Stomach smooth muscle (tissue), 2 donors: Measurements from ENCODE around the gene MID2.
"Not testable (repeated sequence)": the region's sequence is repeated elsewhere in the genome, so short reads cannot be mapped to it uniquely, and the experiment has no call there.

ENCODE experiments used
- H3K27ac ChIP-seq: one replicate; pipeline ENCODE4 v1.7.0; 2013; ENCODE audit warnings: mild to moderate bottlenecking, low read length, inconsistent platforms
- H3K27me3 ChIP-seq, 2 donors: one replicate each; pipeline ENCODE4 v1.7.0; 2013; ENCODE audit warnings: low read length in 2 of 2; ENCODE audit not compliant: insufficient read depth in 2 of 2, control insufficient read depth in 1 of 2
- H3K36me3 ChIP-seq, 2 donors: one replicate each; pipeline ENCODE4 v1.7.0; 2013; ENCODE audit warnings: low read length in 2 of 2; ENCODE audit not compliant: control insufficient read depth in 2 of 2, insufficient read depth in 2 of 2
- H3K4me1 ChIP-seq: one replicate; pipeline ENCODE4 v1.7.0; 2013; ENCODE audit warnings: low read length; ENCODE audit not compliant: control insufficient read depth, insufficient read depth
- H3K4me3 ChIP-seq, 2 donors: one replicate each; pipeline ENCODE4 v1.7.0; 2013; ENCODE audit warnings: low read length in 2 of 2
- H3K9ac ChIP-seq, 2 donors: one replicate each; pipeline ENCODE4 v1.7.0; 2013; ENCODE audit warnings: low read length in 2 of 2, mild to moderate bottlenecking in 1 of 2
- H3K9me3 ChIP-seq, 2 donors: one replicate each; pipeline ENCODE4 v1.7.0; 2013; ENCODE audit warnings: low read length in 2 of 2; ENCODE audit not compliant: control insufficient read depth in 2 of 2
- donor health status: healthy.
- donor health status: Pancreatic carcinoma.

Gene MID2

GRCh38 chrX:107936434-107936730, 110.7 kb downstream of the MID2 start:
- peaks cover 0 to 23% of the 10 kb centered on the region in 2 donors for H3K27me3 ChIP-seq
- H3K9ac ChIP-seq: no peak overlapping the region
- no peak overlapping the region for H3K4me3 ChIP-seq
- no peaks in the 10 kb centered on the region for H3K36me3 ChIP-seq
- peaks cover 0 to 8% of the 10 kb centered on the region in 2 donors for H3K9me3 ChIP-seq
- no peak overlapping the region for H3K27ac ChIP-seq
- H3K4me1 ChIP-seq: peaks cover 3% of the 10 kb centered on the region

- peaks cover 3% of the 10 kb centered on the region for H3K4me1 ChIP-seq
- no peak overlapping the region for H3K9ac ChIP-seq
- H3K27me3 ChIP-seq: peaks cover 0 to 23% of the 10 kb centered on the region in 2 donors
- peaks cover 0 to 3% of the 10 kb centered on the region in 2 donors for H3K9me3 ChIP-seq
- H3K27ac ChIP-seq: no peak overlapping the region
- no peaks in the 10 kb centered on the region for H3K36me3 ChIP-seq
- H3K4me3 ChIP-seq: no peak overlapping the region
These were observed 114.4 kb downstream of the MID2 start for GRCh38 chrX:107940095-107940494.

GRCh38 chrX:107955337-107955736, 129.7 kb downstream of the MID2 start:
- not testable (repeated sequence) for H3K27me3 ChIP-seq, H3K4me1 ChIP-seq, H3K9me3 ChIP-seq, H3K4me3 ChIP-seq, H3K36me3 ChIP-seq, H3K9ac ChIP-seq, H3K27ac ChIP-seq

- H3K9me3 ChIP-seq: peaks cover 0 to 4% of the 10 kb centered on the region in 2 donors
- no peak overlapping the region for H3K27ac ChIP-seq
- no peaks in the 10 kb centered on the region for H3K36me3 ChIP-seq
- H3K9ac ChIP-seq: no peak overlapping the region
- peaks cover 0 to 2% of the 10 kb centered on the region in 2 donors for H3K27me3 ChIP-seq
- H3K4me3 ChIP-seq: no peak overlapping the region
- no peaks in the 10 kb centered on the region for H3K4me1 ChIP-seq
These were observed 143.0 kb downstream of the MID2 start for GRCh38 chrX:107968623-107969022.

GRCh38 chrX:107970073-107970472, 144.4 kb downstream of the MID2 start:
- no peaks in the 10 kb centered on the region for H3K4me1 ChIP-seq

GRCh38 chrX:107971636-107972035, 146.0 kb downstream of the MID2 start:
- H3K27me3 ChIP-seq: peaks cover 0 to 2% of the 10 kb centered on the region in 2 donors
- H3K36me3 ChIP-seq: no peaks in the 10 kb centered on the region
- H3K9me3 ChIP-seq: peaks cover 0 to 4% of the 10 kb centered on the region in 2 donors
- no peak overlapping the region for H3K27ac ChIP-seq
- no peak overlapping the region for H3K4me3 ChIP-seq
- H3K4me1 ChIP-seq: no peaks in the 10 kb centered on the region
- H3K9ac ChIP-seq: no peak overlapping the region

More at GRCh38 chrX:107970073-107970472, 144.4 kb downstream of the MID2 start:
- Histone ChIP-seq H3K4me3 (no peak overlapping the region), H3K9me3 (peaks cover 0 to 4% of the 10 kb centered on the region in 2 donors), H3K27ac (no peak overlapping the region), H3K36me3 (no peaks in the 10 kb centered on the region), H3K27me3 (peaks cover 0 to 2% of the 10 kb centered on the region in 2 donors), H3K9ac (no peak overlapping the region)
